VCaP (cell line): ENCODE measurements around the gene COL6A3.

Source experiments
- H3K27ac ChIP-seq: fragments of 450-650 bp; 2 replicates; pipeline ENCODE4 v1.5.1; 2017
- TF ChIP-seq, protein P1 (sequence below): fragments of 450-650 bp; conservative IDR thresholded peaks from 2 replicates; pipeline ENCODE4 v1.5.1; 2017; ENCODE audit warnings: mild to moderate bottlenecking, moderate library complexity

COL6A3 gene

DNA sequence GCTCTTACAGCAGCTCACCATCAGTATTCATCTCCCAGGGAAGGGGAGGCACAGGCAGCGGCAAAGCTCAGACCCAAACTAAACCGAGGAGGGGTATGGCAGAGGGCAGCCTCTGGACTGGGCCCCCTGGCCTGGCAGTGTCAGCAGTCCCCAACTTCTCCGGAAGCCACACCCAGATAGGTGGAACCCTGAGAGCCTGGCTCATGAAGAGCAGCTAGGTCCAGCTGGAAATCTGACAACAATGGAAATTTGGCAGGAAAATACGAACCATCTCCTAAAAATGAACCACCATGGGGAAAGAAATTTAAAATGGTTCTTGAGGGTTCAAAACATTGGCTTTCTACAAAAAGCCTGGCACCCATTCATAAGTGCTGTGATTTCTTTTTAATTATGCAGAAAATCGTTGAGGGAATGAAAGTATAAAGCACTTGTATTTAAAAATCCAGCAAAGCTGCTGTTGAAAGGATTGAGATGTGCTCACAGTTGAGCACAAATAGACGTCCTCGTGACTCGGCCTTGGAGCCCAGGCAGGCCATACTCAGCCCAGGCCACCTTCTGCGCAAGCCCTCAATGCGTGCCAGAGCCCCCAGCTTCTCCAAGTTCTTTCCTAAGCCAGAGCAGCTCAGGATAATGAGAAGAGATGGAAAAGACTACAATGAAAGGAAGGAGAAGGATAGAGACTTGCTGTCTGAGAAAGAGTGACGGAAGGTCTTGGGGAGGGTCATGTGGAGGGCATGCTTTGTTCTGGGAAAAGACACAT, 93.0 kb downstream of the COL6A3 start:
- TF ChIP-seq, protein P1, sequence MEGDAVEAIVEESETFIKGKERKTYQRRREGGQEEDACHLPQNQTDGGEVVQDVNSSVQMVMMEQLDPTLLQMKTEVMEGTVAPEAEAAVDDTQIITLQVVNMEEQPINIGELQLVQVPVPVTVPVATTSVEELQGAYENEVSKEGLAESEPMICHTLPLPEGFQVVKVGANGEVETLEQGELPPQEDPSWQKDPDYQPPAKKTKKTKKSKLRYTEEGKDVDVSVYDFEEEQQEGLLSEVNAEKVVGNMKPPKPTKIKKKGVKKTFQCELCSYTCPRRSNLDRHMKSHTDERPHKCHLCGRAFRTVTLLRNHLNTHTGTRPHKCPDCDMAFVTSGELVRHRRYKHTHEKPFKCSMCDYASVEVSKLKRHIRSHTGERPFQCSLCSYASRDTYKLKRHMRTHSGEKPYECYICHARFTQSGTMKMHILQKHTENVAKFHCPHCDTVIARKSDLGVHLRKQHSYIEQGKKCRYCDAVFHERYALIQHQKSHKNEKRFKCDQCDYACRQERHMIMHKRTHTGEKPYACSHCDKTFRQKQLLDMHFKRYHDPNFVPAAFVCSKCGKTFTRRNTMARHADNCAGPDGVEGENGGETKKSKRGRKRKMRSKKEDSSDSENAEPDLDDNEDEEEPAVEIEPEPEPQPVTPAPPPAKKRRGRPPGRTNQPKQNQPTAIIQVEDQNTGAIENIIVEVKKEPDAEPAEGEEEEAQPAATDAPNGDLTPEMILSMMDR = no peak
- no peak overlapping the region for H3K27ac ChIP-seq

DNA sequence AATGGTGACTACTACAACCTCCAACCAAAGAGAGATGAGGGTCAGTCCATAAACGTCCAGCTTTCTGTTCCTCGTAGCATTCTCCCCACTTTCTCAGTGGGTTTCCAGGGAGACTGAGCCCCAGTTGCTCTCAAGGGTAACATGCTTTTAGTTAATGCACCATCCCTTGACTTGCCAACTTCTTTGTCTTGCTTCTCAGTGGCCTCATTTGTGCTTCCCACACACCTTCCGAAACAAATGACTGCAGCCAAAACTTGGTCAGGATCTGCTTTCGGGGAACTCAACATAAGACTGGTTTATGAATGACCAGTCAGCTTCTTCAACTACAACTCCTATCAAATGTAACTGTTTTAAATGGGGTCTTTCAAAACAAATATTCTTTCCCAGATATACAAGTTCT, 94.1 kb downstream of the COL6A3 start:
- TF ChIP-seq, protein P1 = no peak
- H3K27ac ChIP-seq = no peak overlapping the region

DNA sequence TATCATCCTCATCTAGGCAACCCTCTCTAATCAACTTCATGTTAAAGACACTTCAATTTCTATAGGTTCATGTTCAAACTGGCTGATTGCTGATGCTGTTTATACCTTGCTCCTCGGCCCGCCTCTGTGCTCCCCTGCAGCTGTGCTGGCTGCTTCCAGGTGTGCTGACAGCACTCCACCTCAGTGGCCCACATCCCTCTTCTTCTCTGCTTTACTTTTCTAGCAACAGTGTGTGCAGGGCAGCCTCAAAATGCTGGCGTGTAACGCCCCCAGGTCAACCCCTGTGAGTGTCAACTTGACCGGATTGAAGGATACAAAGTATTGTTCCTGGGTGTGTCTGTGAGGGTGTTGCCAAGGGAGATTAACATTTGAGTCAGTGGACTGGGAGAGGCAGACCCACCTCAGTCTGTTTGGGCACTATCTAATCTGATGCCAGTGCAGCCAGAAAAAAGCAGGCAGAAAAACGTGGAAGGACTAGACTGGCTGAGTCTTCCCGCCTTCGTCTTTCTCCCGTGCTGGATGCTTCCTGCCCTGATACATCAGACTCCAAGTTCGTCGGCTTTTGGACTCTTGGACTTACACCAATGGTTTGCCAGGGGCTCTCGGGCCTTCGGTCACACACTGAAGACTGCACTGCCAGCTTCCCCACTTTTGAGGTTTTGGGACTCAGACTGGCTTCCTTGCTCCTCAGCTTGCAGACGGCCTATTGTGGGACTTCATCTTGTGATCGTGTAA, 94.7 kb downstream of the COL6A3 start:
- no peak overlapping the region for H3K27ac ChIP-seq
- TF ChIP-seq, protein P1 = no peak

DNA sequence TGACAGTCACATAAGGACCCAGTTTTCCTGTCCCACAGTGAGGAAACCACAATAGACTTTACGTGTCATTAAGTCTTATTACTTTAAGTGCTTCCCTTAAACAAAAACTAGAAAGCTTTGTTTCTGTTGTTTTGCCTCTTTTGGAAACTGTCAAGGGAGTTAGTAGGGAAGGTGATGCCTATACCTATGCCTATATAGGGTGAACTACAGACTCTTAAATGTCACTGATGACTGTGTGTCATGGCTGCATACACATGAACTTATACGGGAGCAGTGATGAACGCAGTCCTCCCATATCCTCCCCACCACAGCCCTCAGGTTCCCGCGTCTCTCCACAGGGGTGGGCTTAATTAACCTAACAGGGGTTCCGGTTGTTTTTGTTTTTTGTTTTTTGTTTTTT, 97.6 kb downstream of the COL6A3 start:
- TF ChIP-seq, protein P1 = no peak
- no peak overlapping the region for H3K27ac ChIP-seq

DNA sequence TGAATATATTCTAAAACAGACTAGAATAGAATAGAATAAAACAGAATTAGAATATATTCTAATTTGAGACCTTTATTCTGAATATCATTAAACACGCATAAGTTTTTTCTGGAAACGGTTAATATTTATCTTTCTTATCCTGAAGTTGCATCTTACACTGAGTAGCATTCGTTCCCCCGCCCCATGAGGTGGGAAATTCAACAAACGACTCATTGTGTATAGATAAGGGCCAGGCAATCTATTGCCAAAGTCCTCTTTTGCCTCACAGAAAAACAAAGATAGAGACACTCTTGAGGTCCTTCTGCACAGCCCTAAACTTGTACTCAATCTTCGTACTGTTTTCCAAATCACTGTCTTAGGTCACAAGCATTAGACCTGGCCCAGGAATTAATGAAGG, 98.1 kb downstream of the COL6A3 start:
- TF ChIP-seq, protein P1 = no peak
- no peak overlapping the region for H3K27ac ChIP-seq

DNA sequence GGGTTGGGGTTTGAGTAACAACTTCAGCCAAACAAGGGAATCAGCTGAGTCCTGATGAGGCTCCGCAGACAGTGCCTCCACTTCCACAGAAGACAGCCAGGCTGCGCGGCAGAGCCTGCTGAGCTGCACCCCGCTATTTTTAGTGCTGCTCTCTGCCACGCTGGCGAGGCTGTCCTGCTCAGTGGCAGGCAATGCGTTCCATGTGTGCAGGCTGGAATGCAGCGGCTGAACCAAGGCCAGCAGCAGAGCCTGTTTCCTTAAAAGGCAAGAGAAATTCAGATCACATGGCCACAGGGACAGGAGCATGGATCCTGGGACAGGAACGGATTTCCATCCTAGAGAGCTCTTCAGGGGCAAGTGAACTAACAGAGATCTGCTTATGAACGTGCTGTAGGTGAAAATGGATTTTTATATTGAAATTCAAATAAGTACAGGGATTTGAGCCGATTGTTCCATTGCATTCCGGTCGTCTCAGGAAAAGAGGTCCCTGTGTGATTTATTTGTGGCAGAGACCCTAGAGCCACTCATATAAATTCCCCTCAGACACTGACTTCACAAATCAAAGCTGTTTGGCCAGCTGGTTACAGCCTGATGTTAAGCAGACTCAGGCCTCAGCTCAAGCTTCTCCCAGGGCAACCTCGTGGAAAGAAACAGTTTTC, 98.7 kb downstream of the COL6A3 start:
- no peak overlapping the region for H3K27ac ChIP-seq
- TF ChIP-seq, protein P1 = no peak

DNA sequence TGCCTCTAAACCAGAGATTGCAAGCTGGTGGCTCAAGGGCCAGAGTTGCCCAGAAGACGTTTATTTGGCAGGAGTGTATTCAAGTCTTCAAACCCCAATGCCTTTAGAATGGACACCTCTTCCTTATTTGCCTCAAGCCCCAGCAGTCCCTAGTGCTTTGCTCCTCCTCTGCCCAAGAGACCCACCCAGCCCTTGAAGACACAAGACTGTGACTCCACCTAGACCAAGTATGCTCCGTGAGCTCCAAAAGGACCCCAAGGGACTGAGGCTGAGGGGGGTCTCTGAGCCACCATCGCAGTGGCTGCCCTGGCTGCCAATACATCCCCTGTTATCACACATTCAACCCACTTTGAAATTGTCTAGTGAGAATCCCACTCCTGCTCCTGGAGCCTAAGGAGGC, 99.3 kb downstream of the COL6A3 start:
- TF ChIP-seq, protein P1 = no peak
- H3K27ac ChIP-seq = no peak overlapping the region
